ENCODE data around the gene STRIP2.

GRCh38 chr7:129436335-129436923, 2.2 kb downstream of the STRIP2 start:
- no peak for TF ChIP-seq CTCF (IDR thresholded peaks at IDR 0.05)
- no peak for TF ChIP-seq POLR2AphosphoS5 (IDR thresholded peaks at IDR 0.05; ENCODE audit: insufficient read depth in 1 of 2, low read depth in 1 of 2)
- TF ChIP-seq POLR2A (IDR thresholded peaks at IDR 0.05), result no peak

Measured in vagina (tissue), 2 donors.